GM21390 (cell line): ENCODE measurements around the gene DCAF5.
"Not testable (repeated sequence)": the region's sequence is repeated elsewhere in the genome, so short reads cannot be mapped to it uniquely, and the experiment has no call there.

Experiments used
- ATAC-seq: cut with Tn5 transposase; IDR thresholded peaks from one replicate; pipeline ENCODE4 v1.9.1; 2021; ENCODE audit not compliant: unreplicated experiment

DCAF5 gene

DNA sequence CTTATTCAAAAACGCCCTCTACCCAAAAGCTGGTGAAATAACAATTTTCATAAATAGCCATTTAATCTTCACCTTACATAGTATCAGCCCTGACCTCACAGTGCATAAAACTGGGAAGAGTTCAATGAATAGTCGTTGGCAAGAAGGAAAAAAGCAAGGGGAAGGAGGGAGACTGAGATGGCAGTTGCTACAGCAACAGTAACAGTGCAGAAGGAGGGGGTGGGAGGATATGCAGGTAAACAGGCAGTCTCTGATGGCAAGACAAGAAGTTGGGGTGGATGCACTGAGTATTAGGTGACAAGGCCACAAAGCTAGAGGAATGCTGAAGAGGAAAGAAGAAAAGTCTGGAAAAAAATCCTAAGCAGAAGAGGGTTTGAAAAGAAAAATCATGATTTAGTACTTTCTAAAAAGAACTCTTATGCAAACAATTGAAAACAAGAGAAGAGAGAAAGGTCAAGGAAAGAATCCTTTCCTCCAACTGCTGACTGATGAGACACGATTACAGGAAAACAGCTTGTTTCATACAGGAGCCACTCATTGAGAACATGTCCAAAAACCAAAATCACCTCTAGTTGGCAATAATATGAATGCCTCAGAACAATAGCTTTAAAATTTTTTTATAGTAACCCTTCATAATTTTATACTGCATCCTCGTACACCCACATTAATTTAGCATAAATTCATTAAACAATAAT lies 56.0 kb downstream of the DCAF5 start:
- ATAC-seq = no peak

GRCh38 chr14:69096246-69096645 lies 56.7 kb downstream of the DCAF5 start:
- no peak for ATAC-seq

GRCh38 chr14:69094481-69094880 lies 58.4 kb downstream of the DCAF5 start:
- ATAC-seq = no peak

DNA sequence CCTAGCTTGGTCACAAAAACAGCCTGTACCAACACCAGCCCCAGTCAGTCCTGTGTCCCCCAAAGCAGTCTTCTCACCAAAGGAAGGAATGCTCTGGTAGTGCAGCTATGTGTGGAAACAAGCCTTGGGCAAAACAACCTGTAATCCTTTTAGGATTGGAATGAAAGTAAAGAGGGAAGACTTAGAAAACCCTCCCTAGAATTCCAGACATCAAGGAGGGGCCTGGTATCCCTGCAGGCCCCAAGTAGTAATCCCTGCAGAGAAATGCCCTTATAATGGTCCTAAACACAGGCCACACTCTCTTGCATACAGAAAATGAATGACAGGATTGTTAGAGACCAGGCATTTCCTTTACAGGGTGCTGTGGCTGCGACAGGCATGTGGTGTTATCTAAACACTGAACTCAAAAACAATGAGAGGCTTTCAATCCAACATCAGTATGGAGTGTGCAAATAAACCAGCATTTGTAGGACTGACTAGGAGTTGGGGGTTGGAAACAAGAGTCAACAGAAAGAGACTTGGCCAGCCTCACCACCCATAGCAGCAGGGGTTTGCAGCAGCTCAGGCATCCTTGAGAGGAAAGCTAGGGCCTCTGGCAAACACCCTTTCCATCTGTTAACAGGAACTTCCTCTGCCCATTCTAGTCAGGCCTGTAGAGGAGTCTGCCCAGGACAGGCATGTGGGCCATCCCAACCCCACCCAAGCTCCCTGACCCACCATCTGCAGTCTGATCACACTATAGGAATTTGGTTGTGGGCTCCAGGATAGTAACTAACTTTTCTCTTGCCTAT lies 59.1 kb downstream of the DCAF5 start:
- no peak for ATAC-seq

DNA sequence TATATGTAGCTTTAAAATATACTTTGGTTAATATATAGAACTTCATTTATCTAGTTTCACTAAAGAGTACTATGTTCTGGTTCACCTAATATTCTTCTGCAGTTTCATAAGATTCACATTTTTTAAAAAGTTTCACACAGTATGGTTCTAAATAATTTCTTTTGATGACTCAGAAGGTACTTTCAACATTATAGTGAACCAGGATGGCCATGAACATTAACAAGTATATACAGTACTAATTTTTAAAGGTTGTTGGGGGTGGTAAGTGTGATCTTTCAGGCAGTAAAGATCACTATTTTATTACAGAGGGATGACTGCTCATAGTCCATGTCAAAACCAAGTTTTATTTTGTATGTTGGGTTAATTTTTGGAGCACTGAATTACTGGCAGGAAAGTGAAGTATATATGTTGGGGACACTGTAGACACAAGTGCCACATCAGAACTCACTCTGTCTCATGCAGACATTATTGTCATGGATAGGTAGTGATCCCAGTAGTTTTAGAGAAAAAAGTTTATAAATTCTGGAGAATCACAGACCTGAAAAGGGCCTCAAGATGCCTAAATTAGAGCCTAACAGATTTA lies 60.0 kb downstream of the DCAF5 start:
- ATAC-seq = no peak

DNA sequence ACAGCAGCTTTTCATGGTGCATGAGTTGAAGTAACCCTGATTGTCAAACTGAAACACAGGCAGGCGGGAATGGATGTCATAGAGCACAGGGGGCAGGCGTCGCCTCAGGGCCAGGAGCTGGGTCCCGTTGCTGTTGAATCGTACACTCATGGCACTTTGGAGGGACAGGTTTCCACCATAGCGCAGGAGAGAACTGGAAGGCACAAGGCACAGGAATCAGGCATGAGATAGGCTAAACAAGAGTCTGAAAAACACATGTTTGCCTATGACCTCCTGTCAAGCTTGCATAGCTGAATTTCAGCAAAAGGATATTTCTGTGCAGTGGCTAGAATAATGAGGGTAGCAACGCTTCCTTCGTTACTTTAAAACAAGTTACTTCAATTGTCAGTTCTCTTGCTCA lies 61.2 kb downstream of the DCAF5 start:
- ATAC-seq = no peak

- no peak for ATAC-seq
Measured at GRCh38 chr14:69091006-69091405, 61.9 kb downstream of the DCAF5 start.

GRCh38 chr14:69090187-69090789 lies 62.6 kb downstream of the DCAF5 start:
- ATAC-seq = no peak

GRCh38 chr14:69089046-69089445 lies 63.9 kb downstream of the DCAF5 start:
- no peak for ATAC-seq

- no peak for ATAC-seq
Measured at GRCh38 chr14:69088586-69088985, 64.3 kb downstream of the DCAF5 start.

- no peak for ATAC-seq
Measured at GRCh38 chr14:69087061-69087461, 65.9 kb downstream of the DCAF5 start.

DNA sequence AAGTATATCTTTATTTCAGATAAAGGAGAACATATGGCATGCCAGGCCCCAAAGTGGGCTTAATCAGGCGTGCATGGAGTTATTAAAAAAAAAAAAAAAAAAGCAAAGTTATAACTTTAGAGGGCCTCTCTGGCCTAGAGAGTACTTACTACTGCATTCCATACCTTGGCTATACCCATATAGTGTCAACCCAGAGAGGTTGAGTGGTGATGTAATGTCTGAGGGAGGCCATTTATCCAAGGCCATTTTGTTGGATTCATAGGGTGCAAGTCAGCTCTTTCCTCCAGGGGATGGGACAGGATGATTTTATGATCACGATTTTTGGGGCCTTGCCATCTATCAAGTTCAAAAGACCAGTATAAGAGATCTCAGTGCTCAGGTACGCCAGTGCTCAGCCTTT lies 66.4 kb downstream of the DCAF5 start:
- no peak for ATAC-seq

GRCh38 chr14:69084023-69084422 lies 68.9 kb downstream of the DCAF5 start:
- no peak for ATAC-seq

- ATAC-seq = no peak
Measured at GRCh38 chr14:69083181-69083580, 69.7 kb downstream of the DCAF5 start.

DNA sequence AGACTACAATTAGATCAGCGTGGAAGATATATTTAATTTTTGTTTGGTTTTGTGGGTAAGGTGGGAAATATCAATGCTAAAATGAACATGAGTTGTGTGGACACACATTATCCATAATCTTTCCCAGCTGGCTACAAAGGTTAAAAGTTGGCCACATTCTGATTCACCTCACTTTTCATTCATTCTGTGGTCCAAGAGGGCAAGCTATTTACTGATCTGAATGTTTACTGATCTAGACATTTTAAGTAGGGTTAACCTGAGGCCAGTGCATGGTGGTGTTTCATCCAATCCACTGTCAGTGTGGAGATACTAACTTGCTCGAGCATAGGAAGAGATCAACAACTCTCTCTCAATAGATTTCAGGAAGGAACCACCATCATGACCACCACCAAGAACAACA lies 71.6 kb downstream of the DCAF5 start:
- ATAC-seq = no peak

DNA sequence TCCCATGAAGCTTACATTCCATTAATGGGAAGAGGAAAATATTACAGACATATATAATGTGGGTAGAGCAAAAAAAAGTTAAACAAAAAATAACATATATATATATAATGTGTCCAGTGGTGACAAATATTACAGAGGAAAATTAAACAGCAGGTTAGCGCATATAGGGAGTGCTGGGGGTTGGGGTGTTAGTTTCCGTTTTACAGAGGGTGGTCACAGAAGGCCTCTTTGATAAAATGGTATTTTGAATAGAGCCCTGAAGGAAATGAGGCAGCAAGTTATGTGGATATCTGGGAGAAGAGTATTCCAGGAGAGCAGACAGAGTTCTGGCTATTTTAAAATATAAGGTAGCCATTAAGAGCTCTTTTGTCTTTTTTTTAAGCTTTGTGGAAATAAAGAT lies 73.2 kb downstream of the DCAF5 start:
- no peak for ATAC-seq

DNA sequence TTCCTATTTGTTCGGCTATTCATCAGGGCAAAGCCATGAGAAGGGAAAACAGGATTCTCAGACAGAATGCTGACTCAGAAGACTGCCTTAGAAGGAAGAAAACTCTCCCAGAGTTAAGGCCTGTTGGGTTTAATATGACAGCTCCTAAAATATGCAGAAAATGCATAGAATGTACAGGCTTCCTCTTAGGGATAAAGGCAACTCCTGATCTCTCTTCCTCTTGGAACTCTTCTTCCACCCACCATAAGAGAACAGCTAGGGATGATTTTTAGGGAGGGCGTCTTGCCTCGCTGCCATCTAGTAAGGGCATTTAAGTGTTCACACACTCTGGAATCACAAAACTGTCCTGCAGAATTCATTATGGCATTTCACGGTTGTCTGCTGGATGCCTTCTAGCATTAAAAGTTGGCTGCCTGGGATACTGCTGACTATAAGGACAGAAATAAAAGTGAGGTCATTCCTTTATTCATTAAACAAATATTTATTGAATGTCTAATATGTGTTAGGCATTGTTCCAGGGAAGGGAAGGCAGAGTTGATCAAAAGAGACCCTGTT lies 73.7 kb downstream of the DCAF5 start:
- ATAC-seq = no peak

DNA sequence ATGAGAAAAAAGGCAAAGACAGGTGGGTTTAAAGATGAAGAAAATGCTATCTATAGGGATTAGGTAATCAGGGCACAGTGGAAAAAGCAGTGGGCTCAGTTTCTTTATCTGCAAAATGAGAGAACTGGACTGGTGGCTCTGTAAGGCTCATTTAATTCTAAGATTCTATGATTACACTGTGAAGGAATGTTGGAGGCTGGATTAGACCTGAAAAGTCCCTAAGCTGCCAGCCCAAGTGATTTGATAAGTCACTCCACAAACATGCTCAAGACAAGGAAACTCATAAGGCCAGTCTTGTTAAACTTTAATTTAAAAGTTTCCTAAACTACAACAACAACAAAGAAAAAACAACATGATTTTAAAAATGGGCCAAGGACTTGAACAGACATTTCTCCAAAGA lies 75.1 kb downstream of the DCAF5 start:
- no peak for ATAC-seq

- not testable (repeated sequence) for ATAC-seq
Measured at GRCh38 chr14:69077185-69077584, 75.7 kb downstream of the DCAF5 start.

DNA sequence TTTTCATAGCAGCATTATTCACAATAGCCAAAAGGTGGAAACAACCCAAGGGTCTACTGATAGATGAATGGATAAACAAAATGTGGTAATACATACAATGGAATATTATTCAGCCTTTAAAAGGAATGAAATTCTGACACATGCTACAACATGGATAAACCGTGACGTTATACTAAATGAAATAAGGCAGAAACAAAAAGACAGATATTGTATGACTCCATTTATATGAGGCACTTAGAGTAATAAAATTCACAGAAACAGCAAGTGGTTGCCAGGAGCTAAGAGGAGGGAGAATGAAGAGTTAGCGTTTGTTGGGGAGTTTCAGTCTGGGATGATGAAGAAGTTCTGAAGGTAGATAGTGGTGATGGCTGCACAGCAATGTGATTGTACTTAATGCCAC lies 76.6 kb downstream of the DCAF5 start:
- ATAC-seq = no peak

- ATAC-seq = no peak
Measured at GRCh38 chr14:69073915-69074314, 79.0 kb downstream of the DCAF5 start.

DNA sequence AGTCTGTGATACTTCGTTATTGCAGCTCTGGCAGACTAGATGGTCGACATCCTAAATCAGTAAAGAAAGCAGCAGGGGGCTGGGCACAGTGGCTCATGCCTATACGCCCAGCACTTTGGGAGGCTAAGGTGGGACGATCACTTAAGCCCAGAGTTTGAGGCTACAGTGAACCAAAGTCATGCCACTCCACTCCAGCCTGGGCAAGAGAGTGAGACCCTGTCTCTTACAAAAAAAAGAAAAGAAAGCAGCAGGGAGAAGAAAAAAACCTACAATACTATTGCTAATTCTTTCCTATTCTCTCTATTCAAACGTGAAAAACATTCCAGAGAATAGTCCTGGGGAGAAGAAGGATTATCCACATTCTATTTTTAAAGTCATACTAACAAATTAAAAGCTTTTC lies 79.5 kb downstream of the DCAF5 start:
- ATAC-seq = no peak
